Epithelial cell of proximal tubule (primary cell): ENCODE results near the gene CEP19. TPM values are rescaled to one million over a fixed set of nuclear protein-coding genes. Genes with fewer than 3 reads are reported as not detected.
"Not testable (repeated sequence)": the region's sequence is repeated elsewhere in the genome, so short reads cannot be mapped to it uniquely, and the experiment has no call there.

ENCODE experiments used
- DNase-seq: peaks from one replicate; pipeline ENCODE4 v3.0.0-alpha.2; 2011; ENCODE audit warnings: low read depth
- H3K4me3 ChIP-seq: 2 replicates; pipeline ENCODE4 v1.5.1; 2011; ENCODE audit warnings: low read depth, mild to moderate bottlenecking, low read length
- CTCF ChIP-seq: conservative IDR thresholded peaks from 2 replicates; pipeline ENCODE4 v1.5.1; 2012; ENCODE audit warnings: low read depth, mild to moderate bottlenecking, low read length
- total RNA-seq: library from RNA; depleted of rRNA; stranded (reverse); fragments of >200 nt; gene quantifications from 2 replicates; pipeline ENCODE4 v1.2.3, GENCODE V29; 2015

CEP19 gene
- total RNA-seq, 1 donor from 2014 or later, result 1.2 TPM

DNA sequence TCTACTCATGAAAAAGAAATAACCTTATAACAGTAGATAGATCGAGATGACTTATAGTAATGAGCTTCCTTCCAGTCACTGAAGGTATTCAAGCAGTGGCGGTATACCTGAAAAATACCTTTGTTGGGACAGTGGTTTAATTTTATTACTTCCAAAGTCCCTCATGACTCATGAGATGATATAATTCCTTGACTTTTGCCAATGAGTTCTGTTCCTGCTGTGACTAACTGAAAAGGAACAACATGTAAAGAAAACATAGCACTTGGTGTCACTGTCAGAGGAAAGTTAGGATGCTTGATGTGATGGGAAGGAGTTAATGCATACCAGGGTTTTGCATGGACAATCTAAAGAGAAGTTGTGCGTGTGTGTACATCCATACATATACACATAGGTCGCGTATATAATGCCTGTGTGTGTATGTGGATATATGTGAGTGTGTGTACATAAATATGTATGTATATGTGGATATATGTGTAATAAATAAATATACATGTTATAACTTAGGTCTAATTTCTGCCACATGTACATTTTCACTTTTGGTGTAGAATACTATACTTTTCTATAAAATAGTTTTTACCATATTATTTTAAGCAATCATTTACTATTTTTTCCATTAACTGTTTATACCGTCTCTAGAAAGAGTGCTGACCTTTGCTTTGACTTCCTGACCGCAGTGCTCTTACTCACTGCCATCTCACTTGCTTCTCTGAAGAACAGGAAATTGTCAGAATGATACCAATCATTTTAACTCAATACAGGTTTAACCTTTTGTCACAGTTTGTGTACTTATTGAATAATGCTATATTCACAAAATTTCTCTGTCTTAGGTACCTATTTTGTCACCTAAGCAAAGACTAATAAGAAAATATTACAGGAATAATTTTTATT lies 15.0 kb upstream of the CEP19 start:
- DNase-seq, result no peak
- no peak overlapping the region for H3K4me3 ChIP-seq
- no peak for TF ChIP-seq CTCF

GRCh38 chr3:196721097-196721496 lies 9.0 kb upstream of the CEP19 start:
- TF ChIP-seq CTCF, result no peak
- no peak for DNase-seq
- no peak overlapping the region for H3K4me3 ChIP-seq

DNA sequence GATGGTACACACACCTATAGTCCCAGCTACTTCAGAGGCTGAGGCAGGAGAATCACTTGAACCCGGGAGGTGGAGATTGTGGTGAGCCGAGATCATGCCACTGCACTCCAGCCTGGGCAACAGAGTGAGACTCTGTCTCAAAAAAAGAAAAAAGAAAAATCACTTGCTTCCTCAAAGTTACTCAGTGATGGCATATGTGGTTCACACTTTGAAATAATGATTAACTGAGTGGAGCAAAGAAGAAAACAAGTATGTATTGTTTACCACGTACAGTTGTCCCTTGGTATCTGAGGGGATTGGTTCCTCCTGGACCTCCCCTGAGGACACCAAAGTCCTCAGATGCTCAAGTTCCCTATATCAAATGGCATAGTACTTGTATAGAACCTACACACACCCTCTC lies 5.1 kb upstream of the CEP19 start:
- DNase-seq, H3K4me3 ChIP-seq: not testable (repeated sequence)

DNA sequence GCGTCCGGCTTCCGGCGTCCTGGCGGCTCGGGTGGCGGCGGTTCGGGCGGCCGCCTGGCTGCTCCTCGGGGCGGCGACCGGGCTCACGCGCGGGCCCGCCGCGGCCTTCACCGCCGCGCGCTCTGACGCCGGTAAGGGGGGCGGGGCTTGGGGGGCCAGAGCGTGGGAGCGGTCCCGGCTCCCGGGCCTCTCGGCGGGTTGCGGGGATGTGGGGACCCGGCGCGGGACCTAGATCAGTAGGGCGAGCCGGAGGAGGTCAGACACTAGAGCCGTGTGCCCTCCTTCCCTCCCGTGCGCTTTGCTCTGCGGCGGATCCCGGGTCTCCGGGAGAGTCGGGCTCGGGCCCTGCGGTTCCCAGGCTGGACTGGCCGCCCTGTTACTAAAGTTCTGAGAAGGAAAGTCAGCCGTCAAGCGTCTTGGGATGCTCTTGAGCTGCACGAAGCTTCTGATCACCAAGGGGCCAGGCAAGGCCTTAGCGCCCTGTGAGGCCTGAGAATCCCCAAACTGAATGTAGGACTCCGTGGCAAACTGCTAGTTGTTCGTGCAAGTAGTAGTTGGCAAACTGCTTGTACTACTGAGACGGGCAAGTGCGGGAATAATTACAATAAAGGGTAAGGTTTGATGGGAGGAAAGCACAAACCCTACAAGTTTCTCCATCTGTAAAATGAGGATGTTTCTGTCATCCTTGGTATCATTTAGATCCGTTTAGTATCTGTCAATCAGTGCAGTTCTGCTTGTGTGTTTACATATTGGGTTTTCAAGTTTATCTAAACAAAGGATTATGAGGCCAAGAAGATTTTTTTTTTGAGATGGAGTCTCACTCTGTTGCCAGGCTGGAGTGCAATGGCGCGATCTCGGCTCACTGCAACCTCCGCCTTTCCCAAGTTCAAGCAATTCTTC lies 714 bp upstream of the CEP19 start:
- TF ChIP-seq CTCF, result no peak
- H3K4me3 ChIP-seq, result peak overlapping the region; percentile 98
- no peak for DNase-seq

DNA sequence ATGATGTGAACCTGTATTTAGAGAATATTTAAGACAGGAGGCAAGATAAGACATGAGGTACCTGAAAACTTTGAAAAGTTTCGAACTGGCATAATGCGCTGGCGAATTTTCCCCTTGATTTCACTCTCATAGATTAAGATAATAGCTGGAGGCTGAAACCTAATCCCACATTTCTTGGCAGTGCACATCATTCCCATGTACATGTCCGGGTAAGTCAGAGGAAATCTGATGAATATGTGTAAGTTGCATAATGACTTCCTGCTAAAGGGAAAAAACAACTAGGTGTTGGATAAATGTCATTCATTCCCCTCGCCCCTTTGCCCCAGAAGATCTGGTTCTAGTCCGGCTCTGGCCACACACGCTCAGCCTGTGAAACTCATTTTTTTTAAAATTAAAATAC lies 3.6 kb downstream of the CEP19 start:
- H3K4me3 ChIP-seq, result no peak overlapping the region
- no peak for DNase-seq
- TF ChIP-seq CTCF, result no peak

DNA sequence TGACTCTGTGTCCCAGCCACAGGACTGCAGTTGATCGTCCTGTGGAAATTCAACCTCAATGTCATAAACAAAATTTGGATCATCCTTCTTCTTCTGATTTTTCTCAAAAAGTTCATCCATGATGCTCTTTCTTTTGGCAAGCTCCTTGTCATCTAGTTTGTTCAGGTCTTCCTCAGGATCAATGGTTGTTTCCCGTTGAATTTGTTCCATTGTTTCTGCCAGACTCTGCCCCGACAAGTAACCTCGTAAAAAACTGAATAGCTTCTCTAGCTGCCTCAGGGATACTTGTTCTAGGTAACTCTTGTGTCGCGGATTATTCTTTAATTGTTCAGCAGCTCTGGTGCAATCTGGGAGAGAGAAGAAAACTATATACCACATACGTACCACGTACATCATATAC lies 4.5 kb downstream of the CEP19 start:
- H3K4me3 ChIP-seq, result no peak overlapping the region
- no peak for TF ChIP-seq CTCF
- DNase-seq, result no peak

DNA sequence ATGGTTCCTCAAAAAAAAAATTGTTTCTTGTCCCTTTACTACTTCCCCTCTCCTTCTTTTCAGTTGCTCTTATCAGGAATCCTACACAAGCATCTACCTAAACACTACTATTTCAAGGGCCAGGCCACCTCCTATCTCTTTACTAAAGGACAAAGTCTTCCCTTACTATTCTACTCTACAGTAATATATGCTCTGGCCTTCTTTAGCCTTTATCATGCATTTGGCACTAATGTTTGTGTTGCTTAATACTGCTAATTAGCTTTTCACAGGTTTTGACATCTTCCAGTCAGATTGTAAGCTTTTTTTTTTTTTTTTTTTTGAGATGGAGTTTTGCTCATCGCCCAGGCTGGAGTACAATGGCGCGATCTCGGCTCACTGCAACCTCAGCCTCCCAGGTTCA lies 5.3 kb downstream of the CEP19 start:
- no peak overlapping the region for H3K4me3 ChIP-seq
- DNase-seq, result no peak
- no peak for TF ChIP-seq CTCF
